HL-60 (cell line): ENCODE measurements around the gene OR7C1.
"Not testable (repeated sequence)": the region's sequence is repeated elsewhere in the genome, so short reads cannot be mapped to it uniquely, and the experiment has no call there.

Source experiments
- DNase-seq, 2 experiments: peaks; one replicate each; pipeline ENCODE4 v3.0.0-alpha.2; 2010 to 2020; ENCODE audit warnings: low read depth in 1 of 2, low spot score in 1 of 2
- H3K27ac ChIP-seq: fragments of 250-450 bp; sonication (Bioruptor Pico); replicated peaks from 2 replicates; pipeline ENCODE4 v1.5.1; 2020; ENCODE audit warnings: mild to moderate bottlenecking, moderate library complexity
- H3K27me3 ChIP-seq: fragments of 250-450 bp; sonication (Bioruptor Pico); 2 replicates; pipeline ENCODE4 v1.5.1; 2021; ENCODE audit warnings: mild to moderate bottlenecking, moderate library complexity; ENCODE audit not compliant: insufficient read depth, poor library complexity, severe bottlenecking
- H3K4me3 ChIP-seq: replicated peaks from 2 replicates; pipeline ENCODE4 v1.5.1; 2011; ENCODE audit warnings: mild to moderate bottlenecking, control low read depth, low read length; ENCODE audit not compliant: insufficient read depth
- CTCF ChIP-seq: IDR thresholded peaks from one replicate; pipeline ENCODE4 v1.5.1; 2011; ENCODE audit warnings: low read length, control low read depth, inconsistent platforms; ENCODE audit not compliant: insufficient read depth
- GABPA ChIP-seq: IDR thresholded peaks from 2 replicates; pipeline ENCODE4 v1.6.1; 2012; ENCODE audit warnings: low read depth
- POLR2AphosphoS5 ChIP-seq: IDR thresholded peaks from 2 replicates; pipeline ENCODE4 v1.6.1; 2012; ENCODE audit warnings: low read depth
- REST ChIP-seq: IDR thresholded peaks from 2 replicates; pipeline ENCODE4 v1.6.1; 2012; ENCODE audit warnings: low read depth; ENCODE audit not compliant: insufficient replicate concordance
- SPI1 ChIP-seq: IDR thresholded peaks from 2 replicates; pipeline ENCODE4 v1.6.1; 2012; ENCODE audit warnings: low read depth, mild to moderate bottlenecking, borderline replicate concordance

Gene OR7C1

GRCh38 chr19:14785102-14785793 lies 49.7 kb downstream of the OR7C1 start:
- peak overlapping the region; percentile 75 for H3K27ac ChIP-seq
- H3K27me3 ChIP-seq, H3K4me3 ChIP-seq: not testable (repeated sequence)
- peak; percentile 94 for DNase-seq
- TF ChIP-seq SPI1 (peak; percentile 75; the same call in 1 of the 2 replicates), GABPA (peak; percentile 23; the same call in 1 of the 2 replicates), POLR2AphosphoS5 (peak; percentile 61)

GRCh38 chr19:14784730-14785101 lies 50.3 kb downstream of the OR7C1 start:
- peak overlapping the region; percentile 75 for H3K27ac ChIP-seq
- H3K4me3 ChIP-seq: 0 out of 2 replicates have a peak overlapping the region, but pooled peaks have one; percentile 4
- TF ChIP-seq SPI1 (peak; percentile 37; the same call in 1 of the 2 replicates), POLR2AphosphoS5 (peak; percentile 52; the same call in 1 of the 2 replicates), GABPA (peak; percentile 40; the same call in 1 of the 2 replicates)
- peak; percentile 80 to 88 for DNase-seq
- H3K27me3 ChIP-seq: not testable (repeated sequence)

GRCh38 chr19:14783410-14783998 lies 51.5 kb downstream of the OR7C1 start:
- peak in 1 of 2 experiments; percentile 77 for DNase-seq
- not testable (repeated sequence) for H3K4me3 ChIP-seq, H3K27me3 ChIP-seq
- peak; percentile 58; the same call in 1 of the 2 replicates for TF ChIP-seq SPI1
- peak overlapping the region; percentile 79 for H3K27ac ChIP-seq

GRCh38 chr19:14782626-14783409 lies 52.2 kb downstream of the OR7C1 start:
- TF ChIP-seq SPI1 (no peak), POLR2AphosphoS5 (no peak), CTCF (no peak), REST (no peak), GABPA (no peak)
- no peak for DNase-seq
- Histone ChIP-seq H3K27ac (peak overlapping the region; percentile 79), H3K4me3 (no peak overlapping the region), H3K27me3 (no peaks in the 10 kb centered on the region)

DNA sequence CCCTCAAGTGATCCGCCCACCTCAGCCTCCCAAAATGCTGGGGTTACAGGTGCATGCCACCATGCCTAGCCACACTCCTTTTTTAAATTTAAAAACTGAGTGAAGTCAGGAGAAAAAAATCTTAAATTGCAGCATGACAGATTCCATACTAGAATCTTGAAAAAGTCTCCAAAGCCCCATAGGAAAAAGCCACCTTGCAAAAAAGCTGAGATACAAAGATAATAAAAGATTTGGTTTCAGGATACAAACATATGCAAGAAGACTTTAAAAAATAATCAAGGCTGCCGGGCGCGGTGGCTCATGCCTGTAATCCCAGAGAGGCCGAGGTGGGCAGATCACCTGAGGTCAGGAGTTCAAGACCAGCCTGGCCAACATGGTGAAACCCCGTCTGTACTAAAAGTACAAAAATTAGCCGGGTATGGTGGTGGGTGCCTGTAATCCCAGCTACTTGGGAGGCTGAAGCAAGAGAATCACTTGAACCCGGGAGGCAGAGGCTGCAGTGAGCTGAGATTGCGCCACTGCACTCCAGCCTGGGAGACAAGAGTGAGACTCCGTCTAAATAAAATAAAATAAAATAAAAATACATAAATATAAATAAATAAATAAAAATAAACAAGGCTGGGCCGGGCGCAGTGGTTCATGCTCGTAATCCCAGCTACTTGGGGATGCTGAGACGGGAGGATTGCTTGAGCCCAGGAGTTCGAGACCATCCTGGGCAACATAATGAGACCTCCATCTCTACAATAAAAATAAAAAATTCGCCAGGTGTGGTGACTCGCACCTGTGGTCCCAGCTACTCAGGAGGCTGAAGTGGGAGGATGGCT lies 53.1 kb downstream of the OR7C1 start:
- H3K27me3 ChIP-seq, DNase-seq, H3K4me3 ChIP-seq, H3K27ac ChIP-seq: not testable (repeated sequence)
